Activated naive CD8-positive, alpha-beta T cell (primary cell): ENCODE results near the gene GTSF1L.

Experiments used
- H3K27ac Mint-ChIP-seq: one replicate; pipeline ENCODE4 v1.8.0; 2021; ENCODE audit warnings: mixed read lengths
- H3K27me3 Mint-ChIP-seq: one replicate; pipeline ENCODE4 v1.8.0; 2021; ENCODE audit warnings: mixed read lengths
- H3K36me3 Mint-ChIP-seq: one replicate; pipeline ENCODE4 v1.8.0; 2021; ENCODE audit warnings: mixed read lengths
- H3K4me1 Mint-ChIP-seq: one replicate; pipeline ENCODE4 v1.8.0; 2021; ENCODE audit warnings: low read depth, mixed read lengths
- H3K4me3 Mint-ChIP-seq: one replicate; pipeline ENCODE4 v1.8.0; 2021; ENCODE audit warnings: mild to moderate bottlenecking, mixed read lengths
- H3K9me3 Mint-ChIP-seq: one replicate; pipeline ENCODE4 v1.8.0; 2021; ENCODE audit warnings: low read depth, mixed read lengths

GTSF1L gene

DNA sequence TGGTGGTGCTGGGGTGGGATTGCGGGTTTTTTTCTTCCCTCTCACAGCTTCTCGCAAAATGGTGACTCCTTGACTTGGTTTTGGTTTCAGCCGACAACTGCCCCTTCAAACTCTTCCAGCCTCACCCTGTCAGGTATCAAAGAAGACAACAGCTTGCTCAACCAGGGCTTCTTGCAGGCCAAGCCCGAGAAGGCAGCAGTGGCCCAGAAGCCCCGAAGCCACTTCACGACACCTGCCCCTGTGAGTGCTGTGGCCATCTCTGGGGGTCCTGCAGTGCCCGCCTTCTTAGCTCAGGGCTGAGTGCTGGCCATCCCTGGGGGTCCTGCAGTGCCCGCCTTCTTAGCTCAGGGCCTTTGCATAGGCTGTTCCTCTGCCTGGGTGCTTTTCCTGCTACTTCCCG, 11.8 kb downstream of the GTSF1L start:
- H3K27ac Mint-ChIP-seq, result no peak overlapping the region

GRCh38 chr20:43711098-43711654, 15.6 kb downstream of the GTSF1L start:
- H3K27ac Mint-ChIP-seq, result no peak overlapping the region
- H3K9me3 Mint-ChIP-seq, result no peaks in the 10 kb centered on the region
- H3K4me1 Mint-ChIP-seq, result no peaks in the 10 kb centered on the region

More for the DNA sequence above, 11.8 kb downstream of the GTSF1L start:
- Mint-ChIP-seq H3K4me3 (no peak overlapping the region), H3K27me3 (no peaks in the 10 kb centered on the region), H3K9me3 (no peaks in the 10 kb centered on the region), H3K4me1 (peaks cover 27% of the 10 kb centered on the region), H3K36me3 (no peaks in the 10 kb centered on the region)

DNA sequence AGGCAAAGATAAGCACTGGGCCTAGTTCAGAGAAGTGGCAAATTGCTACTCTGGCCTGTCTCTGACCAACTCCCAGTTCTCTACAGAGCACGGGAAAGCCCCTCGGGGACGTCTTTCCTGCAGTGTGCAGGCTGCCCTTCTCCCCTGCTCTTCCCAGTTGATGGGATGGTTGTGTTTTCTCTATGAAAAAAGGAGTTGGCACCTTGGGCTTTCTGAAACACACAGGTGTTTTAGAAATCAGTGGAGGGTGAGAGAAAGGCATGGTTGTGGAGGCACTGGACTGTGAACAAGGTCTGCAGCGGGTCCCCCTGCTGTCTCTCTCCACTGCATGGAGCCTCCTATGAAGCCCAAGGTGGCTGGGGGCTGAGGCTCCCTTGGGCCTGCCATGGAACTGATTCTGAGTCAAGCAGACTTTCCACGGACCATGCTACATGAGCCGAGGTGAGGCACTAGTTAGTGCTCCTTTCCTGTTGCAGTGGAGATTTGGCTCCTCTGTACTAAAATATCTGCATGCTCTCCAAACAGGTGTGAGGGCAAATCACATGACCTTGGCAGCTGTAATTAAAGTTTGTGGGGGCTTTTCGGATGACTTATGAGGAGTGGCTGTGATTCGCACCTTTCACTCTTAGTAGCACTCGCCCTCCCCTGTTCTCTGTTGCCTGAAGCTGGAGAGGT, 16.3 kb downstream of the GTSF1L start:
- Mint-ChIP-seq H3K9me3 (no peaks in the 10 kb centered on the region), H3K36me3 (peaks cover 3% of the 10 kb centered on the region), H3K4me3 (no peak overlapping the region), H3K27ac (no peak overlapping the region), H3K27me3 (no peaks in the 10 kb centered on the region), H3K4me1 (no peaks in the 10 kb centered on the region)

More at GRCh38 chr20:43711098-43711654, 15.6 kb downstream of the GTSF1L start:
- Mint-ChIP-seq H3K36me3 (peaks cover 1% of the 10 kb centered on the region), H3K27me3 (no peaks in the 10 kb centered on the region), H3K4me3 (no peak overlapping the region)

DNA sequence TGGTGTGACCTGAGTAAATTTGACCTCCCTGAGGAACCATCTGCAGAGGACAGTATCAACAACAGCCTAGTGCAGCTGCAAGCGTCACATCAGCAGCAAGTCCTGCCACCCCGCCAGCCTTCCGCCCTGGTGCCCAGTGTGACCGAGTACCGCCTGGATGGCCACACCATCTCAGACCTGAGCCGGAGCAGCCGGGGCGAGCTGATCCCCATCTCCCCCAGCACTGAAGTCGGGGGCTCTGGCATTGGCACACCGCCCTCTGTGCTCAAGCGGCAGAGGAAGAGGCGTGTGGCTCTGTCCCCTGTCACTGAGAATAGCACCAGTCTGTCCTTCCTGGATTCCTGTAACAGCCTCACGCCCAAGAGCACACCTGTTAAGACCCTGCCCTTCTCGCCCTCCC, 24.3 kb downstream of the GTSF1L start:
- H3K27ac Mint-ChIP-seq, result no peak overlapping the region

DNA sequence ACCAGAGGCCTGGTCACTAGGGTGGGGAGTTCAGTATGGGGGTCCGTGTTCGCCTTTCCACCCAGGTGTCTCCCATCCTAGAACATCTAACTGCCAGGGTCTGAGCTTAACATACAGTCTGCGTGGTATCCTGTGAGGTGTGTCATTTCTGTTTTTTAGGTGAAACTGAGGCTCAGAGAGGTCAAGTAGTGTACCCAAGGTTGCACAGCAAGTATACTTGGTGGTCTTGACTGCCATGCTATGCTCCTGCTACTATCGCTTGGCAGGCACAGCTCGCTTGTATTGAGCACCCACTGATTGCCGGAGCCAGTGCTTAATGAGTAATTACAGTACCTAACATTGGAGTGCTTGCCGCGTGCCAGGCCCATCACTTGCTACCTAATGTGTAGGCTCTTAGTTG, 26.2 kb downstream of the GTSF1L start:
- Mint-ChIP-seq H3K27ac (no peak overlapping the region), H3K9me3 (no peaks in the 10 kb centered on the region), H3K36me3 (peaks cover 5% of the 10 kb centered on the region), H3K4me1 (peaks cover 16% of the 10 kb centered on the region), H3K27me3 (no peaks in the 10 kb centered on the region), H3K4me3 (no peak overlapping the region)

More for the DNA sequence above, 24.3 kb downstream of the GTSF1L start:
- H3K27me3 Mint-ChIP-seq, result no peaks in the 10 kb centered on the region
- H3K4me3 Mint-ChIP-seq, result no peak overlapping the region
- H3K36me3 Mint-ChIP-seq, result peaks cover 8% of the 10 kb centered on the region
- peaks cover 16% of the 10 kb centered on the region for H3K4me1 Mint-ChIP-seq
- H3K9me3 Mint-ChIP-seq, result no peaks in the 10 kb centered on the region

- H3K27ac Mint-ChIP-seq, result peak overlapping the region; percentile 17
- peaks cover 16% of the 10 kb centered on the region for H3K4me1 Mint-ChIP-seq
- no peaks in the 10 kb centered on the region for H3K9me3 Mint-ChIP-seq
- peaks cover 5% of the 10 kb centered on the region for H3K36me3 Mint-ChIP-seq
- no peaks in the 10 kb centered on the region for H3K27me3 Mint-ChIP-seq
- no peak overlapping the region for H3K4me3 Mint-ChIP-seq
Measured at GRCh38 chr20:43699941-43700565, 26.7 kb downstream of the GTSF1L start.

DNA sequence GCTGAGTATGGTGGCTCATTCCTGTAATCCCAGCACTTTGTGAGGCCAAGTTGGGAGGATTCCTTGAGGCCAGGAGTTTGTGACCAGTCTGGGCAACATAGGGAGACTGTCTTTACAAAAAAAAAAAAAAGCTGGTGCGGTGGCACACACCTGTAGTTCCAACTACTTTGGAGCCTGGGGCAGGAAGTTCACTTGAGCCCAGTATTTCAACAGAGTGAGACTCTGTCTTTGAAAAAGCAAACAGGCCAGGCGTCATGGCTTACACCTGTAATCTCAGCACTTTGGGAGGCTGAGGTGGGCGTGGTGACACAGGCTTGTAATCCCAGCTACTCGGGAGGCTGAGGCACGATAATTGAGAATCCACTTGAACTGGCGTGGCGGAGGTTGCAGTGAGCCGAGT, 31.2 kb downstream of the GTSF1L start:
- Mint-ChIP-seq H3K27ac (no peak overlapping the region), H3K9me3 (no peaks in the 10 kb centered on the region), H3K36me3 (peaks cover 5% of the 10 kb centered on the region), H3K4me3 (no peak overlapping the region), H3K27me3 (no peaks in the 10 kb centered on the region), H3K4me1 (peaks cover 14% of the 10 kb centered on the region)

DNA sequence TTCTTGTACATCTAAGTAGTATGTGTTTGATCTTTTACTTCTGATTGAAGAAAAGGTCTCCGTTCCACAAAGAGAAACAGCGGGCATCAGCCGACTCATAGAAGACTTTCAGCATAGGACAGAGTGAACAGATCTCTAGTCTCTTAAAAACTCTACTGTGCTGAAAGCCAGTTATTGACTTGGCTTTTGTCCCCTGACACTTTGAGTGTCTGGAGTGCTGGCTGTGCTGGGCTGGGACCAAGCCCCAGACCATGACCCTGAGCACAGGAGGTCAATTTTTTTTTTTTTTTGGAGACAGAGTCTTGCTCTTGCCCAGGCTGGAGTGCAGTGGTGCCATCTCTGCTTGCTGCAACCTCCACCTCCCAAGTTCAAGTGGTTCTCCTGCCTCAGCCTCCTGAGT, 32.0 kb downstream of the GTSF1L start:
- H3K4me1 Mint-ChIP-seq, result peaks cover 6% of the 10 kb centered on the region
- H3K27me3 Mint-ChIP-seq, result no peaks in the 10 kb centered on the region
- H3K4me3 Mint-ChIP-seq, result no peak overlapping the region
- no peak overlapping the region for H3K27ac Mint-ChIP-seq
- peaks cover 5% of the 10 kb centered on the region for H3K36me3 Mint-ChIP-seq
- H3K9me3 Mint-ChIP-seq, result no peaks in the 10 kb centered on the region

DNA sequence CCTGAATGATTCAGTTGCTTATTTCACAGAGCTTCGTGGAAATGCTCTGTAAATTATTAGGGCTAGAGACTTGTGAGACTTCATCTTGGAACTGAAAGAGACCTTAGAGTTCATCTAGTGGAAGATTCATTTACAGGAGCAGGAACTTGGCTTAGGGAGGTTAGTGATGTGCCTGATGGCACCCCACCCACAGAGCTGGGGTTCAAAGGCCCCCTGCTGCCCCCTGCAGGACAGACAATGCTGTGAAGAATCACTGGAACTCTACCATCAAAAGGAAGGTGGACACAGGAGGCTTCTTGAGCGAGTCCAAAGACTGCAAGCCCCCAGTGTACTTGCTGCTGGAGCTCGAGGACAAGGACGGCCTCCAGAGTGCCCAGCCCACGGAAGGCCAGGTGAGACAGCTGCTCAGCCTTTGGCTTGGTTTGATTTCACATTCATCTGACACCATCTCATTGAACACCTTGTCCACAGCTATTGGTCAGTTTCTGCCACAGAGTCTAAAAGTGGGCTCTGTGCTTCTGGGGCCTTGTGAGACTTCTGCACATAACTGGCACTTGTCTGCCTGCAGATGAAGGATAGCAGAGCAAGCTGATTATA, 34.8 kb downstream of the GTSF1L start:
- Mint-ChIP-seq H3K27ac (no peak overlapping the region), H3K4me1 (peaks cover 4% of the 10 kb centered on the region), H3K9me3 (no peaks in the 10 kb centered on the region), H3K36me3 (no peaks in the 10 kb centered on the region), H3K27me3 (no peaks in the 10 kb centered on the region), H3K4me3 (no peak overlapping the region)

DNA sequence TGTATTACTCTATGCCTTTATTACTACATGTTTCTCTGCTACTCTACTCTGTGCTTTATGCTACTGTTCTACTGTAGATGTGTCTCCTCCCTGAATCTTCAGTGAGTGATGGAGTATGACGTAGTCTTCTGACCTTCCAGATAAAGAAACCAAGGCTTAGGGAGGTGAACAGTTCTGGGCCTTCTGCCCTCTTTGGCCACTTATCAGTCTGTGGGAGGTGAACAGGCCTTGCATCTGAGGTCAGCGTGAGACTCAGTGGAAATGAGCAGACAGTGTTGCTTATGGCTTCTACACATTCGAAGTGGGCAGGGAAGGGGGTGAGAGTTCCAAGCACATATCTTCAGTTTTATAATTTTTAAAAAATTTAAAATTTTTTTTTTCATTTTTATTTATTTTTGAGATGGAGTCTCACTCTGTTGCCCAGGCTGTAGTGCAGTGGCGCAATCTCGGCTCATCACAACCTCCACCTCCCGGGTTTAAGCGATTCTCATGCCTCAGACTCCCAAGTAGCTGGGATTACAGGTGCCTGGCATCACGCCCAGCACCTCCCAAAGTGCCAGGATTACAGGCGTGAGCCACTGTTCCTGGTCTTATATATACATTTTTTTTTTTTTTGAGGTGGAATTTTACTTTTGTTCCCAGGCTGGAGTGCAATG, 35.7 kb downstream of the GTSF1L start:
- no peaks in the 10 kb centered on the region for H3K36me3 Mint-ChIP-seq
- no peak overlapping the region for H3K4me3 Mint-ChIP-seq
- no peak overlapping the region for H3K27ac Mint-ChIP-seq
- peaks cover 4% of the 10 kb centered on the region for H3K4me1 Mint-ChIP-seq
- H3K9me3 Mint-ChIP-seq, result no peaks in the 10 kb centered on the region
- H3K27me3 Mint-ChIP-seq, result no peaks in the 10 kb centered on the region

GRCh38 chr20:43689165-43689564, 37.6 kb downstream of the GTSF1L start:
- H3K27ac Mint-ChIP-seq, result no peak overlapping the region
- no peaks in the 10 kb centered on the region for H3K27me3 Mint-ChIP-seq
- no peak overlapping the region for H3K4me3 Mint-ChIP-seq
- peaks cover 4% of the 10 kb centered on the region for H3K4me1 Mint-ChIP-seq
- no peaks in the 10 kb centered on the region for H3K36me3 Mint-ChIP-seq
- no peaks in the 10 kb centered on the region for H3K9me3 Mint-ChIP-seq

- no peaks in the 10 kb centered on the region for H3K27me3 Mint-ChIP-seq
- H3K4me1 Mint-ChIP-seq, result peaks cover 6% of the 10 kb centered on the region
- no peak overlapping the region for H3K4me3 Mint-ChIP-seq
- H3K36me3 Mint-ChIP-seq, result no peaks in the 10 kb centered on the region
- no peak overlapping the region for H3K27ac Mint-ChIP-seq
- H3K9me3 Mint-ChIP-seq, result no peaks in the 10 kb centered on the region
Measured at GRCh38 chr20:43686820-43687219, 40.0 kb downstream of the GTSF1L start.

DNA sequence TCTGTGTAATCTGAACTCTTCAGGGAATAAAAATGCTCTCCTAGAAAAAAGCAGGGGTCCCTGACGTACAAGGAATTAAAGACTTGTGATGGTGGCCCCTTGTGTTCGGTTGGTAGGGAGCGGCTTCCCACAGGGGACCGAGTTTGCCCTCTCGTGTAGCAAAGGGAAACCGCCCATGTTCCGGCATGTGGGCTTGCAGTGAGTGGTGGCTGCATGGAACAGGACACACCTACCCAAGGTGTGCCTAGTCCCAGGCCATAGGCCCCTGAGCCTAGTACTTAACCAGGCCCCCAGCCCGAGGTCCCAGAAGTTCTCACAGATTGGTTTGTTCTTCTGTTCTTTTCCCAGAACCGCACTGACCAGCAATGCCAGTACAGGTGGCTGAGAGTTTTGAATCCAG, 44.4 kb downstream of the GTSF1L start:
- Mint-ChIP-seq H3K4me1 (peaks cover 2% of the 10 kb centered on the region), H3K4me3 (no peak overlapping the region), H3K9me3 (no peaks in the 10 kb centered on the region), H3K27ac (no peak overlapping the region), H3K27me3 (no peaks in the 10 kb centered on the region), H3K36me3 (peaks cover 4% of the 10 kb centered on the region)

- Mint-ChIP-seq H3K4me1 (peaks cover 2% of the 10 kb centered on the region), H3K27me3 (peaks cover 2% of the 10 kb centered on the region), H3K4me3 (no peak overlapping the region), H3K36me3 (peaks cover 6% of the 10 kb centered on the region), H3K9me3 (no peaks in the 10 kb centered on the region), H3K27ac (no peak overlapping the region)
Measured at GRCh38 chr20:43681991-43682410, 44.8 kb downstream of the GTSF1L start.

DNA sequence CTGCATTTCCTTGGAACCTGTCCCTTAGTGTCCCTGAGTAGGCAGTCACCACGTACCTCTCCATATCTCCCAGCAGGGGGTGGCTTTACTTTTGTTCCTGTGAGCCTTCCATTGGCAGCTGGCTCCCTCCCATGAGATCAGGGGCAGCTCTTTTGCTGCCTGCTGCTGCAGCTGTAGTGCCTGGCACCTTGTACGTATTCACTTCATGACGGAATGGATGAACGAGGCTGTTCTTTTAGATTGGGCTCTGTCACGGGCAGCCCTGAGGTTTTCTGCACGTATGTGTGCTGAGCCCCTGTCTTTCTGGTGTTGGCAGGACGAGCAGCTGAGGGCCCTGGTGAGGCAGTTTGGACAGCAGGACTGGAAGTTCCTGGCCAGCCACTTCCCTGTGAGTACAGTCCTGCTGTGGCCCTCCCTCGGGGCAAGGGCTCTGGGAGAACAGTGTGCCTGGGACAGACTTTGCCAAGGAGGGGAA, 45.3 kb downstream of the GTSF1L start:
- Mint-ChIP-seq H3K4me3 (no peak overlapping the region), H3K9me3 (no peaks in the 10 kb centered on the region), H3K4me1 (peaks cover 2% of the 10 kb centered on the region), H3K36me3 (peaks cover 6% of the 10 kb centered on the region), H3K27me3 (peaks cover 2% of the 10 kb centered on the region), H3K27ac (no peak overlapping the region)
